ENCODE measurements around the gene ACTL7B. TPM values are rescaled to one million over a fixed set of nuclear protein-coding genes. Genes with fewer than 3 reads are reported as not detected.

The ACTL7B gene
- polyA plus RNA-seq, 1 donor from 2014 or later = not detected

DNA sequence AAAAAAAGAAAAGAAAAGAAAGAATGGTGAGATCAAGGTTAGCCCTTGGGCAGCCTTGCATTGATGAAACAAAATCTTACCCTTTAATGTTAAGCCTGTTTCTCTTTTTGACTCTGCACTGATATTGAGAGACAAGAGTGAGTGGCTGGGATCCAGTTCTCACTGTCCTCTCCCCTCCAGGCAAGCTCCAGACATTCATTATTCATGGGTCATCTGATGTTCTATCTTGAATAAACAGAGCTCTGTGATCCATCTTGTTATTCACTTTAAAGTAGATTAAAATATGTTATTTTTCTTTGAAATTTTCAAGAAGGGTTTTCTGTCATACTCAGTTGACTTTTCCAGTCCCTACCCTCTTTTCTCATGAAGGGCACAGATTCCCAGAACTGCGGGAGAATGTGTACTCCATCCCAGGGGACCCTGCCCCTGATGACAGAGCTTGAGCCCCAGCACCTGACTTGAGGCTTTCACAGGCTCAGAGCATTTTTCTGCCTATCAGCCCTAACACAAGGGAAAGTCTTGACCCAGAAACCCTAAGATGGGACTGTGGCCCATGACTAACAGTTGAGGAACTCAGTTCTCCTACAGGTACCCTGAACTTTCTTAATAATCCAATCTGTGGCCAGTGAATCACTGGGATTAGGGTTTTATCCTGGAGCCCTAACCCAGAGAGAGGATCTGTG, 24.1 kb downstream of the ACTL7B start:
- no peaks in the 10 kb centered on the region for H3K79me2 ChIP-seq (replicated peaks; ENCODE audit: insufficient read depth, low read length)
- H4K20me1 ChIP-seq (ENCODE audit: insufficient read depth) = no peaks in the 10 kb centered on the region
- H3K27me3 ChIP-seq (ENCODE audit: insufficient read depth, low read depth, low read length) = no peaks in the 10 kb centered on the region
- no peaks in the 10 kb centered on the region for H3K9me2 ChIP-seq (ENCODE audit: insufficient read depth, low read length)
- TF ChIP-seq SMC3 (conservative IDR thresholded peaks at IDR 0.05; ENCODE audit: poor library complexity) = no peak
- TF ChIP-seq EZH2 (IDR thresholded peaks at IDR 0.05; ENCODE audit: borderline replicate concordance, insufficient read depth, low read length, poor library complexity, severe bottlenecking) = no peak
- no peak for TF ChIP-seq RAD21 (conservative IDR thresholded peaks at IDR 0.05)
- TF ChIP-seq CTCF (IDR thresholded peaks at IDR 0.05; ENCODE audit: poor library complexity, severe bottlenecking) = no peak
- TF ChIP-seq, protein P1, sequence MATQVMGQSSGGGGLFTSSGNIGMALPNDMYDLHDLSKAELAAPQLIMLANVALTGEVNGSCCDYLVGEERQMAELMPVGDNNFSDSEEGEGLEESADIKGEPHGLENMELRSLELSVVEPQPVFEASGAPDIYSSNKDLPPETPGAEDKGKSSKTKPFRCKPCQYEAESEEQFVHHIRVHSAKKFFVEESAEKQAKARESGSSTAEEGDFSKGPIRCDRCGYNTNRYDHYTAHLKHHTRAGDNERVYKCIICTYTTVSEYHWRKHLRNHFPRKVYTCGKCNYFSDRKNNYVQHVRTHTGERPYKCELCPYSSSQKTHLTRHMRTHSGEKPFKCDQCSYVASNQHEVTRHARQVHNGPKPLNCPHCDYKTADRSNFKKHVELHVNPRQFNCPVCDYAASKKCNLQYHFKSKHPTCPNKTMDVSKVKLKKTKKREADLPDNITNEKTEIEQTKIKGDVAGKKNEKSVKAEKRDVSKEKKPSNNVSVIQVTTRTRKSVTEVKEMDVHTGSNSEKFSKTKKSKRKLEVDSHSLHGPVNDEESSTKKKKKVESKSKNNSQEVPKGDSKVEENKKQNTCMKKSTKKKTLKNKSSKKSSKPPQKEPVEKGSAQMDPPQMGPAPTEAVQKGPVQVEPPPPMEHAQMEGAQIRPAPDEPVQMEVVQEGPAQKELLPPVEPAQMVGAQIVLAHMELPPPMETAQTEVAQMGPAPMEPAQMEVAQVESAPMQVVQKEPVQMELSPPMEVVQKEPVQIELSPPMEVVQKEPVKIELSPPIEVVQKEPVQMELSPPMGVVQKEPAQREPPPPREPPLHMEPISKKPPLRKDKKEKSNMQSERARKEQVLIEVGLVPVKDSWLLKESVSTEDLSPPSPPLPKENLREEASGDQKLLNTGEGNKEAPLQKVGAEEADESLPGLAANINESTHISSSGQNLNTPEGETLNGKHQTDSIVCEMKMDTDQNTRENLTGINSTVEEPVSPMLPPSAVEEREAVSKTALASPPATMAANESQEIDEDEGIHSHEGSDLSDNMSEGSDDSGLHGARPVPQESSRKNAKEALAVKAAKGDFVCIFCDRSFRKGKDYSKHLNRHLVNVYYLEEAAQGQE (IDR thresholded peaks at IDR 0.05; ENCODE audit: borderline replicate concordance) = no peak
- TF ChIP-seq MXI1 (conservative IDR thresholded peaks at IDR 0.05; ENCODE audit: poor library complexity, severe bottlenecking) = no peak
- no peak for TF ChIP-seq EP300 (conservative IDR thresholded peaks at IDR 0.05; ENCODE audit: poor library complexity, severe bottlenecking)
- no peak for TF ChIP-seq TAF1 (IDR thresholded peaks at IDR 0.05; ENCODE audit: low read depth)
- no peak for TF ChIP-seq POLR2AphosphoS5 (IDR thresholded peaks at IDR 0.05)
- H3K9ac ChIP-seq (ENCODE audit: low read length) = no peak overlapping the region
- H3F3A ChIP-seq (ENCODE audit: insufficient read depth, low read length, poor library complexity, severe bottlenecking) = no peaks in the 10 kb centered on the region
- no peak overlapping the region for H3K4me3 ChIP-seq (ENCODE audit: low read length)
- H3K27ac ChIP-seq (ENCODE audit: low read length) = no peak overlapping the region
- no peak overlapping the region for H3K4me2 ChIP-seq (ENCODE audit: low read length)
- no peaks in the 10 kb centered on the region for H3K36me3 ChIP-seq (ENCODE audit: insufficient read depth, low read length)
- no peak overlapping the region for H2AFZ ChIP-seq (ENCODE audit: low read depth, low read length)
- H3K9me3 ChIP-seq (ENCODE audit: low read length) = no peaks in the 10 kb centered on the region

DNA sequence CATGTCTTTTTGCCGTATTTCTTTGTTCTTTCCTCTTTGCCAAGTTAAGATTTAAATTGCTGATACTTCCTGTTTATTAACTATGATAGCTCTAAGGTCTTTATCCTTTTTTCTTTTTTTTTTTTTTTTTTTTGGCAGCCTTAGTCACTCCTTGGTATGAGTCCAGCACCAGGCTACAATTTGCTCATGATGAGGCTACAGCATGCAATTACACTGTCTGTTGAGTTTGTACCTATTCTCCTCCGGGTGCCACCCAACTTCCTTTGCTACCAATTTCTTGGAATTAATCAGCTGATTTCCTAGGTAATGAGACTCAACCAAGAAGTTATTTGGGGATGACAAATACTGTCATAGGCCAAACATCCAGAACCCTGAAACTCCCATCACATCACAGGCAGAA, 25.5 kb downstream of the ACTL7B start:
- Histone ChIP-seq H4K20me1 (ENCODE audit: insufficient read depth) (no peaks in the 10 kb centered on the region), H3K9ac (ENCODE audit: low read length) (no peak overlapping the region), H3K4me3 (ENCODE audit: low read length) (no peak overlapping the region), H3K27ac (ENCODE audit: low read length) (no peak overlapping the region), H3K36me3 (ENCODE audit: insufficient read depth, low read length) (no peaks in the 10 kb centered on the region), H3K9me3 (ENCODE audit: low read length) (no peaks in the 10 kb centered on the region), H3K9me2 (ENCODE audit: insufficient read depth, low read length) (no peaks in the 10 kb centered on the region), H2AFZ (ENCODE audit: low read depth, low read length) (no peak overlapping the region), H3K4me2 (ENCODE audit: low read length) (no peak overlapping the region), H3K79me2 (replicated peaks; ENCODE audit: insufficient read depth, low read length) (no peaks in the 10 kb centered on the region), H3K27me3 (ENCODE audit: insufficient read depth, low read depth, low read length) (no peaks in the 10 kb centered on the region), H3F3A (ENCODE audit: insufficient read depth, low read length, poor library complexity, severe bottlenecking) (no peaks in the 10 kb centered on the region)
- TF ChIP-seq SMC3 (conservative IDR thresholded peaks at IDR 0.05; ENCODE audit: poor library complexity) = no peak
- TF ChIP-seq TAF1 (IDR thresholded peaks at IDR 0.05; ENCODE audit: low read depth) = no peak
- TF ChIP-seq MXI1 (conservative IDR thresholded peaks at IDR 0.05; ENCODE audit: poor library complexity, severe bottlenecking) = no peak
- no peak for TF ChIP-seq CTCF (IDR thresholded peaks at IDR 0.05; ENCODE audit: poor library complexity, severe bottlenecking)
- no peak for TF ChIP-seq POLR2AphosphoS5 (IDR thresholded peaks at IDR 0.05)
- TF ChIP-seq EP300 (conservative IDR thresholded peaks at IDR 0.05; ENCODE audit: poor library complexity, severe bottlenecking) = no peak
- TF ChIP-seq EZH2 (IDR thresholded peaks at IDR 0.05; ENCODE audit: borderline replicate concordance, insufficient read depth, low read length, poor library complexity, severe bottlenecking) = no peak
- TF ChIP-seq, protein P1 (IDR thresholded peaks at IDR 0.05; ENCODE audit: borderline replicate concordance) = no peak
- TF ChIP-seq RAD21 (conservative IDR thresholded peaks at IDR 0.05) = no peak
